Stimulated activated CD4-positive, alpha-beta T cell treated with anti-CD3 and anti-CD28 coated beads, Interleukin-2, amount 100 ng/mL, for 24 hours (primary cell): ENCODE measurements around the gene VIPR1.
A peak's percentile ranks its signal among the peaks of the same experiment; 100 is the strongest.

ENCODE experiments used
- DNase-seq, 2 donors: peaks; one replicate each; pipeline ENCODE4 v3.0.0-alpha.2; 2020

The VIPR1 gene

GRCh38 chr3:42502429-42503250 lies at the start of gene VIPR1:
TSS of gene VIPR1 (plus strand) at chr3:42502643. CDS start at chr3:42502736, 93 bp downstream.
- peak; percentile 94 for DNase-seq

GRCh38 chr3:42456211-42456610 lies 46.2 kb upstream of the VIPR1 start:
- DNase-seq = no peak

GRCh38 chr3:42459151-42459550 lies 43.3 kb upstream of the VIPR1 start:
- DNase-seq = no peak

GRCh38 chr3:42461762-42462161 lies 40.7 kb upstream of the VIPR1 start:
- DNase-seq = no peak

GRCh38 chr3:42463093-42463492 lies 39.4 kb upstream of the VIPR1 start:
- no peak for DNase-seq

GRCh38 chr3:42468111-42468510 lies 34.3 kb upstream of the VIPR1 start:
- DNase-seq = no peak

GRCh38 chr3:42472555-42472954 lies 29.9 kb upstream of the VIPR1 start:
- DNase-seq = no peak

- no peak for DNase-seq
Measured at GRCh38 chr3:42473083-42473932, 29.1 kb upstream of the VIPR1 start.

- no peak for DNase-seq
Measured at GRCh38 chr3:42476225-42477125, 26.0 kb upstream of the VIPR1 start.

GRCh38 chr3:42477696-42478095 lies 24.7 kb upstream of the VIPR1 start:
- DNase-seq = no peak

GRCh38 chr3:42478830-42479229 lies 23.6 kb upstream of the VIPR1 start:
- no peak for DNase-seq

GRCh38 chr3:42486814-42487565 lies 15.5 kb upstream of the VIPR1 start:
- no peak for DNase-seq

- DNase-seq = no peak
Measured at GRCh38 chr3:42488687-42489086, 13.8 kb upstream of the VIPR1 start.

GRCh38 chr3:42489116-42489936 lies 13.1 kb upstream of the VIPR1 start:
- no peak for DNase-seq

- no peak for DNase-seq
Measured at GRCh38 chr3:42489937-42490227, 12.6 kb upstream of the VIPR1 start.

GRCh38 chr3:42490243-42490642 lies 12.2 kb upstream of the VIPR1 start:
- DNase-seq = no peak

- DNase-seq = peak in 1 of 2 donors; percentile 13
Measured at GRCh38 chr3:42491881-42492507, 10.4 kb upstream of the VIPR1 start.

- no peak for DNase-seq
Measured at GRCh38 chr3:42492508-42493080, 9.8 kb upstream of the VIPR1 start.

- DNase-seq = peak in 1 of 2 donors; percentile 15
Measured at GRCh38 chr3:42493126-42493797, 9.2 kb upstream of the VIPR1 start.

GRCh38 chr3:42493798-42494151 lies 8.7 kb upstream of the VIPR1 start:
- DNase-seq = peak in 1 of 2 donors; percentile 13
